Astrocyte (in vitro differentiated cells and primary cell): ENCODE measurements around the gene IRX6. TPM values are rescaled to one million over a fixed set of nuclear protein-coding genes. Genes with fewer than 3 reads are reported as not detected.

Source experiments
- DNase-seq: peaks from one replicate; pipeline ENCODE4 v3.0.0-alpha.2; 2010; ENCODE audit warnings: low read depth
- FAIRE-seq: peaks from 2 replicates; lab custom pipeline; 2011; peaks lifted over from hg19 to GRCh38; lab: Jason Lieb, UNC
- H2AFZ ChIP-seq: 2 replicates; pipeline ENCODE4 v1.6.0; 2012; ENCODE audit warnings: low read depth, low read length, inconsistent platforms
- H3K27ac ChIP-seq: 2 replicates; pipeline ENCODE4 v1.5.1; 2011; ENCODE audit warnings: low read depth, low read length, inconsistent platforms
- H3K27me3 ChIP-seq: 2 replicates; pipeline ENCODE4 v1.6.0; 2011; ENCODE audit warnings: low read length, inconsistent platforms; ENCODE audit not compliant: insufficient read depth
- H3K36me3 ChIP-seq: 2 replicates; pipeline ENCODE4 v1.5.1; 2011; ENCODE audit warnings: low read length, inconsistent platforms; ENCODE audit not compliant: insufficient read depth
- H3K4me1 ChIP-seq: 2 replicates; pipeline ENCODE4 v1.5.1; 2011; ENCODE audit warnings: low read length, inconsistent platforms; ENCODE audit not compliant: insufficient read depth
- H3K4me2 ChIP-seq: 2 replicates; pipeline ENCODE4 v1.6.0; 2012; ENCODE audit warnings: low read length, inconsistent platforms
- H3K4me3 ChIP-seq: 2 replicates; pipeline ENCODE4 v1.5.1; 2011; ENCODE audit warnings: low read depth, mild to moderate bottlenecking, low read length, inconsistent platforms; ENCODE audit not compliant: insufficient read depth
- H3K79me2 ChIP-seq: 2 replicates; pipeline ENCODE4 v1.6.0; 2012; ENCODE audit warnings: mild to moderate bottlenecking, low read length, inconsistent platforms; ENCODE audit not compliant: insufficient read depth
- H3K9ac ChIP-seq: 2 replicates; pipeline ENCODE4 v1.6.0; 2012; ENCODE audit warnings: mild to moderate bottlenecking, low read length, inconsistent platforms
- H3K9me3 ChIP-seq: 2 replicates; pipeline ENCODE4 v1.5.1; 2012; ENCODE audit warnings: low read depth, mild to moderate bottlenecking, low read length, inconsistent platforms; ENCODE audit not compliant: insufficient read depth
- H4K20me1 ChIP-seq: 2 replicates; pipeline ENCODE4 v1.6.0; 2012; ENCODE audit warnings: low read length, inconsistent platforms; ENCODE audit not compliant: insufficient read depth
- H3K27ac Mint-ChIP-seq: one replicate; pipeline ENCODE4 v1.8.0; 2021; ENCODE audit warnings: mild to moderate bottlenecking, mixed read lengths; ENCODE audit not compliant: unreplicated experiment
- H3K27me3 Mint-ChIP-seq: one replicate; pipeline ENCODE4 v1.8.0; 2021; ENCODE audit warnings: low read depth, mixed read lengths; ENCODE audit not compliant: unreplicated experiment
- H3K36me3 Mint-ChIP-seq: one replicate; pipeline ENCODE4 v1.8.0; 2021; ENCODE audit warnings: low read depth, mixed read lengths; ENCODE audit not compliant: unreplicated experiment
- H3K4me1 Mint-ChIP-seq: one replicate; pipeline ENCODE4 v1.8.0; 2021; ENCODE audit warnings: low read depth, mixed read lengths; ENCODE audit not compliant: unreplicated experiment
- H3K4me3 Mint-ChIP-seq: one replicate; pipeline ENCODE4 v1.8.0; 2021; ENCODE audit warnings: mild to moderate bottlenecking, moderate library complexity, mixed read lengths; ENCODE audit not compliant: unreplicated experiment
- H3K9me3 Mint-ChIP-seq: one replicate; pipeline ENCODE4 v1.8.0; 2021; ENCODE audit warnings: mild to moderate bottlenecking, mixed read lengths; ENCODE audit not compliant: unreplicated experiment
- CTCF ChIP-seq: IDR thresholded peaks from 2 replicates; pipeline ENCODE4 v1.5.1; 2011; ENCODE audit warnings: low read depth, mild to moderate bottlenecking, inconsistent platforms, low read length, moderate library complexity; ENCODE audit not compliant: insufficient read depth
- EZH2 ChIP-seq: IDR thresholded peaks from 2 replicates; pipeline ENCODE4 v1.6.1; 2012; ENCODE audit warnings: mild to moderate bottlenecking, low read length, inconsistent platforms; ENCODE audit not compliant: insufficient read depth
- total RNA-seq: library from RNA; stranded (reverse); gene quantifications from 2 replicates; pipeline ENCODE4 v1.2.1, GENCODE V29; 2021

Gene IRX6
- total RNA-seq, 1 donor from 2014 or later, result not detected

DNA sequence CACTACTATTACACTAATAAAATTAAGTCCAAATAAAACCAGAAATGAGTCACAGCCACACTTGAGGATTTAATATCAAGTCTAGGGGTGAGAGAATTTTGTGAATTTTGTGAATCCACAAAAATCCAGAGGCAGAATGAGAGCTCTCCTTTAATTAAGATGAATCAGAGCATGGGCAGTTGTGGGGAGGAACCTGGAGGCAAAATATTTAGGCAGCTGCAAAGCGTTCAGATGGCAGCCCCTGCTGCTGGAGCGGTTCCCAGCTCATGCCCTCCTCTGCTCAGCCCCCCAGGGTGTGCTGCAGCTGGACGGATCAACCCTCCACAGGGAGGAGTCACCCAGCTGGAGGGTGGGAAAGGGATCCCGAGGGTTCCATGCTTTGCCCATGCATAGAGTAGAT is 43.4 kb upstream of the IRX6 start:
- TF ChIP-seq CTCF (no peak), EZH2 (no peak)
- Mint-ChIP-seq H3K4me1 (no peaks in the 10 kb centered on the region), H3K9me3 (peaks cover 2% of the 10 kb centered on the region), H3K4me3 (no peak overlapping the region), H3K36me3 (no peaks in the 10 kb centered on the region), H3K27ac (no peak overlapping the region), H3K27me3 (peaks cover 33% of the 10 kb centered on the region)
- Histone ChIP-seq H3K36me3 (no peaks in the 10 kb centered on the region), H3K79me2 (no peaks in the 10 kb centered on the region), H3K9ac (no peak overlapping the region), H3K4me1 (no peaks in the 10 kb centered on the region), H3K4me2 (no peak overlapping the region), H3K9me3 (no peaks in the 10 kb centered on the region), H3K27me3 (no peaks in the 10 kb centered on the region), H3K4me3 (no peak overlapping the region), H4K20me1 (no peaks in the 10 kb centered on the region), H3K27ac (no peak overlapping the region), H2AFZ (no peak overlapping the region)
- no peak for FAIRE-seq
- no peak for DNase-seq

- Mint-ChIP-seq H3K27me3 (peaks cover 21% of the 10 kb centered on the region), H3K27ac (no peak overlapping the region), H3K9me3 (peaks cover 2% of the 10 kb centered on the region), H3K4me1 (no peaks in the 10 kb centered on the region), H3K4me3 (no peak overlapping the region), H3K36me3 (no peaks in the 10 kb centered on the region)
- Histone ChIP-seq H3K4me2 (no peak overlapping the region), H2AFZ (no peak overlapping the region), H3K27me3 (no peaks in the 10 kb centered on the region), H3K9me3 (no peaks in the 10 kb centered on the region), H4K20me1 (no peaks in the 10 kb centered on the region), H3K4me1 (no peaks in the 10 kb centered on the region), H3K9ac (no peak overlapping the region), H3K27ac (no peak overlapping the region), H3K36me3 (no peaks in the 10 kb centered on the region), H3K79me2 (no peaks in the 10 kb centered on the region), H3K4me3 (no peak overlapping the region)
- FAIRE-seq, result no peak
- no peak for DNase-seq
- TF ChIP-seq CTCF (no peak), EZH2 (no peak)
Measured at GRCh38 chr16:55282441-55282840, 41.6 kb upstream of the IRX6 start.

GRCh38 chr16:55283812-55284717 is 39.9 kb upstream of the IRX6 start:
- no peaks in the 10 kb centered on the region for H3K4me1 ChIP-seq
- Mint-ChIP-seq H3K4me3 (no peak overlapping the region), H3K27ac (no peak overlapping the region), H3K36me3 (no peaks in the 10 kb centered on the region), H3K9me3 (peaks cover 2% of the 10 kb centered on the region), H3K27me3 (peaks cover 11% of the 10 kb centered on the region), H3K4me1 (no peaks in the 10 kb centered on the region)
- H3K79me2 ChIP-seq, result no peaks in the 10 kb centered on the region
- no peak overlapping the region for H3K27ac ChIP-seq
- H3K9ac ChIP-seq, result no peak overlapping the region
- no peaks in the 10 kb centered on the region for H4K20me1 ChIP-seq
- no peaks in the 10 kb centered on the region for H3K9me3 ChIP-seq
- no peaks in the 10 kb centered on the region for H3K27me3 ChIP-seq
- no peak overlapping the region for H3K4me3 ChIP-seq
- FAIRE-seq (no peak), DNase-seq (no peak)
- no peaks in the 10 kb centered on the region for H3K36me3 ChIP-seq
- H3K4me2 ChIP-seq, result no peak overlapping the region
- no peak for TF ChIP-seq EZH2
- TF ChIP-seq CTCF, result no peak
- no peak overlapping the region for H2AFZ ChIP-seq
